OCI-LY1 (cell line): ENCODE measurements around the gene PILRB.
"Not testable (repeated sequence)": the region's sequence is repeated elsewhere in the genome, so short reads cannot be mapped to it uniquely, and the experiment has no call there.

Source experiments
- H2AFZ ChIP-seq: fragments of 200-600 bp; sonication (generic), shearing (Covaris generic); 2 replicates; pipeline ENCODE4 v1.6.0; 2014; ENCODE audit warnings: antibody characterized with exemption, mild to moderate bottlenecking, low read length
- H3F3A ChIP-seq: fragments of 200-600 bp; sonication (generic), shearing (Covaris generic); 2 replicates; pipeline ENCODE4 v1.6.0; 2014; ENCODE audit warnings: mild to moderate bottlenecking, antibody characterized with exemption, low read length, moderate library complexity; ENCODE audit not compliant: insufficient read depth
- H3K27ac ChIP-seq: fragments of 200-600 bp; sonication (generic); 2 replicates; pipeline ENCODE4 v1.5.1; 2014; ENCODE audit warnings: low read length, mixed run types, mild to moderate bottlenecking, low read depth; ENCODE audit not compliant: poor library complexity, severe bottlenecking
- H3K27me3 ChIP-seq: fragments of 200-600 bp; sonication (generic); 2 replicates; pipeline ENCODE4 v1.6.0; 2014; ENCODE audit warnings: antibody characterized with exemption, mild to moderate bottlenecking, low read length, moderate library complexity; ENCODE audit not compliant: insufficient read depth
- H3K36me3 ChIP-seq: fragments of 200-600 bp; sonication (generic); 2 replicates; pipeline ENCODE4 v1.6.1; 2014; ENCODE audit warnings: mild to moderate bottlenecking, antibody characterized with exemption, low read length, moderate library complexity, mixed read lengths; ENCODE audit not compliant: insufficient read depth
- H3K4me1 ChIP-seq: fragments of 200-600 bp; sonication (generic); 2 replicates; pipeline ENCODE4 v1.5.1; 2014; ENCODE audit warnings: mild to moderate bottlenecking, low read length, moderate library complexity; ENCODE audit not compliant: insufficient read depth, severe bottlenecking
- H3K4me2 ChIP-seq: fragments of 200-600 bp; sonication (generic), shearing (Covaris generic); 2 replicates; pipeline ENCODE4 v1.6.1; 2014; ENCODE audit warnings: low read length
- H3K4me3 ChIP-seq: fragments of 200-600 bp; sonication (generic); 2 replicates; pipeline ENCODE4 v1.5.1; 2014; ENCODE audit warnings: low read length, low read depth, mild to moderate bottlenecking, mixed read lengths; ENCODE audit not compliant: poor library complexity, severe bottlenecking
- H3K79me2 ChIP-seq: fragments of 200-600 bp; shearing (Covaris generic); 2 replicates; pipeline ENCODE4 v1.6.1; 2016; ENCODE audit warnings: mixed run types, low read length, mixed read lengths; ENCODE audit not compliant: insufficient read depth
- H3K9ac ChIP-seq: fragments of 200-600 bp; sonication (generic), shearing (Covaris generic); 2 replicates; pipeline ENCODE4 v1.6.1; 2014; ENCODE audit warnings: mild to moderate bottlenecking, low read length, mixed read lengths
- H3K9me2 ChIP-seq: fragments of 200-600 bp; sonication (generic), shearing (Covaris generic); 2 replicates; pipeline ENCODE4 v1.6.1; 2014; ENCODE audit warnings: low read depth, mild to moderate bottlenecking, low read length, mixed read lengths
- H3K9me3 ChIP-seq: fragments of 200-600 bp; shearing (Covaris generic); 2 replicates; pipeline ENCODE4 v1.6.1; 2014; ENCODE audit warnings: low read length, mixed read lengths
- H4K20me1 ChIP-seq: fragments of 200-600 bp; sonication (generic), shearing (Covaris generic); 2 replicates; pipeline ENCODE4 v1.6.0; 2016; ENCODE audit warnings: mild to moderate bottlenecking, low read length; ENCODE audit not compliant: insufficient read depth
- EZH2 ChIP-seq: fragments of 200-600 bp; sonication (generic), shearing (Covaris generic); IDR thresholded peaks from 2 replicates; pipeline ENCODE4 v1.8.0; 2017; ENCODE audit warnings: borderline replicate concordance, mixed run types, mild to moderate bottlenecking, antibody characterized with exemption, low read length, moderate library complexity, mixed read lengths
- TF ChIP-seq, protein P1 (sequence below): fragments of 200-600 bp; sonication (generic), shearing (Covaris generic); IDR thresholded peaks from 2 replicates; pipeline ENCODE4 v1.5.1; 2017; ENCODE audit warnings: mild to moderate bottlenecking, antibody characterized with exemption, low read length, moderate library complexity, mixed read lengths

The PILRB gene

DNA sequence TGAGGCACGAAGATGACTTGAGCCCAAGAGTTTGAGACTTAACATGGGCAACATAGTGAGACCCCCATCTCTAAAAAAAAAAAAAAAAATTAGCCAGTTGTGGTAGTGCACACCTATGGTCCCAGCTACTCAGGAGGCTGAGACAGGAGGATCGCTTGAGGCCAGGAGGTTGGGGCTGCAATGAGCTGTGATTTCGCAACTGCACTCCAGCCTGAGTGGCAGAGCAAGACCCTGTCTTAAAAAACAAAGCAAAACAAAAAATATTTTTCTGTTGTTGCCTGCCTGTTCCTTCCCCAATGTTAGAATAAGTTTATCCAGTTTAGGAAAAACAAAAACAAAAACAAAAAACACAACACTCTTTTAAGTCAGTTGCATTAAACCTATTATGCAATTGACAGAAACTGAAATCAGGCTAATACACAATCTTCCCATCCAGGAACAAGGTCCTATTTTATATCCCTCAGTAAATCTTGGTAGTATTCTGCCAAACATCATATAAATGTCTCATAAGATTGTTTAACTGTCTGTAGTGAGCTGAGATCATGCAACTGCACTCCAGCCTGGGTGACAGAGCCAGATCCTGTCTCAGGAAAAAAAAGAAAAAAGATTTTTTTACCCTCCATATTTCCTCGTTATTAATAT lies 20.3 kb downstream of the PILRB start:
- Histone ChIP-seq H4K20me1 (no peaks in the 10 kb centered on the region), H3F3A (no peaks in the 10 kb centered on the region)

DNA sequence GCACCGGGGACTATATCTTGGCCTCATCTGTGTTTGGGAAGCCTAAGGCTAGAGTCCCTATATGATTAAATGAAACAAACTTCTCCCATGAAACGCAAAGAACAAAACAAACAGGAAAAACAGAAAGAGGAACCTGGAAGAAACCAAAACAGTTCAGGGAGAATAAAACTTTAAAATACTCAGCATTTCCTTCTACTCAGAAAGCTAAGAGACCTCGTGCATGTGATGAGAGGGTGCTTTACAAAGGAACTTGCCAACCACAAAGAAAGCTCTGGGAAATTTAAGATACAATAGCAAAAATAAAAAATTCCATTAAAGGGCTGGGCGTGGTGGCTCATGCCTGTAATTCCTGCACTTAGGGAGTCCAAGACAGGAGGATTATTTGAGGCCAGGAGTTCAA lies 22.3 kb downstream of the PILRB start:
- H3K9me3 ChIP-seq = no peaks in the 10 kb centered on the region
- no peaks in the 10 kb centered on the region for H3F3A ChIP-seq
- H3K9me2 ChIP-seq = no peaks in the 10 kb centered on the region
- H3K79me2 ChIP-seq = no peaks in the 10 kb centered on the region
- peaks cover 7% of the 10 kb centered on the region; the same call in 1 of the 2 replicates for H3K27me3 ChIP-seq
- H3K36me3 ChIP-seq = no peaks in the 10 kb centered on the region
- no peak overlapping the region for H3K27ac ChIP-seq
- no peaks in the 10 kb centered on the region for H4K20me1 ChIP-seq
- TF ChIP-seq, protein P1, sequence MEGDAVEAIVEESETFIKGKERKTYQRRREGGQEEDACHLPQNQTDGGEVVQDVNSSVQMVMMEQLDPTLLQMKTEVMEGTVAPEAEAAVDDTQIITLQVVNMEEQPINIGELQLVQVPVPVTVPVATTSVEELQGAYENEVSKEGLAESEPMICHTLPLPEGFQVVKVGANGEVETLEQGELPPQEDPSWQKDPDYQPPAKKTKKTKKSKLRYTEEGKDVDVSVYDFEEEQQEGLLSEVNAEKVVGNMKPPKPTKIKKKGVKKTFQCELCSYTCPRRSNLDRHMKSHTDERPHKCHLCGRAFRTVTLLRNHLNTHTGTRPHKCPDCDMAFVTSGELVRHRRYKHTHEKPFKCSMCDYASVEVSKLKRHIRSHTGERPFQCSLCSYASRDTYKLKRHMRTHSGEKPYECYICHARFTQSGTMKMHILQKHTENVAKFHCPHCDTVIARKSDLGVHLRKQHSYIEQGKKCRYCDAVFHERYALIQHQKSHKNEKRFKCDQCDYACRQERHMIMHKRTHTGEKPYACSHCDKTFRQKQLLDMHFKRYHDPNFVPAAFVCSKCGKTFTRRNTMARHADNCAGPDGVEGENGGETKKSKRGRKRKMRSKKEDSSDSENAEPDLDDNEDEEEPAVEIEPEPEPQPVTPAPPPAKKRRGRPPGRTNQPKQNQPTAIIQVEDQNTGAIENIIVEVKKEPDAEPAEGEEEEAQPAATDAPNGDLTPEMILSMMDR = no peak
- TF ChIP-seq EZH2 = no peak
- H3K4me2 ChIP-seq = no peak overlapping the region
- H3K9ac ChIP-seq = no peak overlapping the region
- no peak overlapping the region for H2AFZ ChIP-seq
- H3K4me3 ChIP-seq = no peak overlapping the region
- no peaks in the 10 kb centered on the region for H3K4me1 ChIP-seq

More for the DNA sequence above, 20.3 kb downstream of the PILRB start:
- H3K27ac ChIP-seq = no peak overlapping the region
- H2AFZ ChIP-seq = no peak overlapping the region
- no peaks in the 10 kb centered on the region for H3K79me2 ChIP-seq
- H3K27me3 ChIP-seq = peaks cover 15% of the 10 kb centered on the region; the same call in 1 of the 2 replicates
- H3K4me3 ChIP-seq = no peak overlapping the region
- H3K4me1 ChIP-seq = no peaks in the 10 kb centered on the region
- H3K4me2 ChIP-seq = no peak overlapping the region
- no peak overlapping the region for H3K9ac ChIP-seq
- TF ChIP-seq, protein P1 = no peak
- TF ChIP-seq EZH2 = no peak
- H3K36me3 ChIP-seq = no peaks in the 10 kb centered on the region
- no peaks in the 10 kb centered on the region for H3K9me3 ChIP-seq
- H3K9me2 ChIP-seq = no peaks in the 10 kb centered on the region

DNA sequence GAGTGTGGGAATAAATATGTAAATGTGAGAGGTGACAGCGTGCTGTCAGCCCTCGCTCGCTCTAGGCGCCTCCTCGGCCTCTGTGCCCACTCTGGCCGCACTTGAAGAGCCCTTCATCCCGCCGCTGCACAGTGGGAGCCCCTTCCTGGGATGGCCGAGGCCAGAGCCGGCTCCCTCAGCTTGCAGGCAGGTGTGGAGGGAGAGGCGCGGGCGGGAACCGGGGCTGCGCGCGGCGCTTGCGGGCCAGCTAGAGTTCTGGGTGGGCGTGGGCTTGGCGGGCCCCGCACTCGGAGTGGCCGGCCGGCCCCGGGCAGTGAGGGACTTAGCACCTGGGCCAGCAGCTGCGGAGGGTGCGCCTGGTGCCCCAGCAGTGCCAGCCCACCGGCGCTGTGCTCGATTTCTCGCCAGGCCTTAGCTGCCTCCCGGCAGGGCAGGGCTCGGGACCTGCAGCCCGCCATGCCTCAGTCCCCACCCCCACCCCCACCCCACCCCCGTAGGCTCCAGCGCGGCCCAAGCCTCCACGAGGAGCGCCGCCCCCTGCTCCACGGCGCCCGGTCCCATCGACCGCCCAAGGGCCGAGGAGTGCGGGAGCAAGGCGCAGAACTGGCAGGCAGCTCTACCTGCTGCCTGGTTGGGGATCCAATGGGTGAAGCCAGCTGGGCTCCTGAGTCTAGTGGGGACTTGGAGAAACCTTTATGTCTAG lies 23.8 kb downstream of the PILRB start:
- H3K4me3 ChIP-seq, H4K20me1 ChIP-seq, H3K9me3 ChIP-seq, H3K9me2 ChIP-seq, H3K4me2 ChIP-seq, H3F3A ChIP-seq, H2AFZ ChIP-seq, H3K4me1 ChIP-seq, H3K36me3 ChIP-seq, H3K79me2 ChIP-seq, H3K27ac ChIP-seq, H3K27me3 ChIP-seq, H3K9ac ChIP-seq: not testable (repeated sequence)

DNA sequence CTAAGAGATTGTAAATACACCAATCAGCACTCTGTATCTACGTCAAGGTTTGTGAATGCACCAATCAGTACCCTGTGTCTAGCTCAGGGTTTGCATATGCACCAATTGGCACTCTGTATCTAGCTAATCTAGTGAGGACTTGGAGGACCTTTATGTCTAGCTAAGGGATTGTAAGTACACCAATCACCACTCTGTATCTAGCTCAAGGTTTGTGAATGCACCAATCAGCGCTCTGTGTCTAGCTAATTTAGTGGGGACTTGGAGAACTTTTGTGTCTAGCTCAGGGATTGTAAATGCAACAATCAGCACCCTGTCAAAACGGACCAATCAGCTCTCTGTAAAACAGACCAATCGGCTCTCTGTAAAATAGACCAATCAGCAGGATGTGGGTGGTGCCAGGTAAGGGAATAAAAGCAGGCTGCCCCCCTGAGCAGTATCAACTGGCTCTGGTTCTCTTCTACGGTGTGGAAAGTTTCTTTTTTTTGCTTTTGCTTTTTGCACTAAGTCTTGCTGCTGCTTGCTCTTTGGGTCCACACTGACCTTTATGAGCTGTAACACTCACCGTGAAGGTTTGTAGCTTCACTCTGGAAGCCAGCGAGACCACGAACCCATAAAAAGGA lies 24.4 kb downstream of the PILRB start:
- not testable (repeated sequence) for H3K4me3 ChIP-seq, H3K9me2 ChIP-seq, H3K9me3 ChIP-seq, H3K9ac ChIP-seq, H2AFZ ChIP-seq, H3K79me2 ChIP-seq, H3K27me3 ChIP-seq, H3K36me3 ChIP-seq, H3F3A ChIP-seq, H3K27ac ChIP-seq, H3K4me1 ChIP-seq, H3K4me2 ChIP-seq, H4K20me1 ChIP-seq
